Neural progenitor cell (in vitro differentiated cells): Measurements from ENCODE around the gene SLC35G1.

Source experiments
- EZH2 ChIP-seq: fragments of 200-600 bp; sonication (generic); IDR thresholded peaks from 2 replicates; pipeline ENCODE4 v1.6.1; 2017; ENCODE audit warnings: antibody characterized with exemption, mild to moderate bottlenecking, moderate library complexity
- EZH2phosphoT487 ChIP-seq: fragments of 200-600 bp; sonication (generic); IDR thresholded peaks from 2 replicates; pipeline ENCODE4 v1.6.1; 2017; ENCODE audit warnings: antibody characterized with exemption
- TF ChIP-seq, protein P1 (sequence below): fragments of 200-600 bp; sonication (generic); IDR thresholded peaks from 2 replicates; pipeline ENCODE4 v1.5.1; 2017; ENCODE audit warnings: antibody characterized with exemption, mild to moderate bottlenecking

DNA sequence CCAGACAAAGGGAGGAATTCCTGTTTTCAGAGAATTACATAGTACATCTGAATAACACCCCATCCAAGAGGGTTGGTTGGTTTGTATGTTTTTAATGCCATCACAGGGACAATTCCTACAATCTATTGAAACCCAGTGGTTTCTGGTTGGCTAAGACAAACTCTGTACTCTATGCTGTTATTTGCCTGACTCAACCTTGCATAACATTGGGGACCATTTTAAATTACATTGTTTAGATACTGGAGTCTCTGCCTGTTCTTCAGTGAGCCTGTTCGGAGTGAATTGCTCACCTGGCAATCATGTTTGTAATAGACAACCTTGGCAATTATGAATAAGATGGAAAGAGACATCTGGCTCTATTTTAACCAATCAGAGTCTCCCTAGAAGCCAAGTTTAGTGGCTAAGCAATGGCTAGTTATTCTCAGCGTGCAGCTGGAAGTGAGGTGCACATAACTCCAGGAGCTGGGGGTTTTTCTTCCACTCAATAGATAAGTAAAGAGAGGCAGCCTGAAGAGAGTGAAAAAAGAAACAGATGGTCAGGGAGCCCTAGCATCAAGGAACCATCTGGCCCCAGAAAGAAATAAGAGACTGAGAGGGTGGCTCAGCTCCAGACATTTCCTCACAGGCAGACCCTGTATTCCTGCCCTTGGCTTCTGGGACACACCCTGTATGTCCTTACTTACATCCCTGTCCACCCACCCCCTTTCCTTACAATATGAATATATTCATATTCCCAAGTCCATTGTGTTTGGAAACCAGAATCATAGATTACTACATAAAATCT, 21.2 kb upstream of the SLC35G1 start:
- TF ChIP-seq, protein P1, sequence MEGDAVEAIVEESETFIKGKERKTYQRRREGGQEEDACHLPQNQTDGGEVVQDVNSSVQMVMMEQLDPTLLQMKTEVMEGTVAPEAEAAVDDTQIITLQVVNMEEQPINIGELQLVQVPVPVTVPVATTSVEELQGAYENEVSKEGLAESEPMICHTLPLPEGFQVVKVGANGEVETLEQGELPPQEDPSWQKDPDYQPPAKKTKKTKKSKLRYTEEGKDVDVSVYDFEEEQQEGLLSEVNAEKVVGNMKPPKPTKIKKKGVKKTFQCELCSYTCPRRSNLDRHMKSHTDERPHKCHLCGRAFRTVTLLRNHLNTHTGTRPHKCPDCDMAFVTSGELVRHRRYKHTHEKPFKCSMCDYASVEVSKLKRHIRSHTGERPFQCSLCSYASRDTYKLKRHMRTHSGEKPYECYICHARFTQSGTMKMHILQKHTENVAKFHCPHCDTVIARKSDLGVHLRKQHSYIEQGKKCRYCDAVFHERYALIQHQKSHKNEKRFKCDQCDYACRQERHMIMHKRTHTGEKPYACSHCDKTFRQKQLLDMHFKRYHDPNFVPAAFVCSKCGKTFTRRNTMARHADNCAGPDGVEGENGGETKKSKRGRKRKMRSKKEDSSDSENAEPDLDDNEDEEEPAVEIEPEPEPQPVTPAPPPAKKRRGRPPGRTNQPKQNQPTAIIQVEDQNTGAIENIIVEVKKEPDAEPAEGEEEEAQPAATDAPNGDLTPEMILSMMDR, result no peak
- TF ChIP-seq EZH2 (no peak), EZH2phosphoT487 (no peak)
